SK-N-SH treated with all-trans-retinoic acid at 6 μM for 48 hours (cell line): Measurements from ENCODE around the gene OR4K2.

Experiments used
- ARNTL ChIP-seq: fragments of 450-650 bp; formaldehyde crosslinking; IDR thresholded peaks from 2 replicates; pipeline ENCODE4 v1.5.0; 2020; ENCODE audit warnings: low read depth, mild to moderate bottlenecking, moderate library complexity, borderline replicate concordance
- BACH2 ChIP-seq: fragments of 250-450 bp; sonication (Bioruptor Pico); IDR thresholded peaks from 2 replicates; pipeline ENCODE4 v1.9.0; 2021; ENCODE audit warnings: mild to moderate bottlenecking, borderline replicate concordance
- ISL1 ChIP-seq: fragments of 250-450 bp; sonication (Bioruptor Pico); IDR thresholded peaks from 2 replicates; pipeline ENCODE4 v2.1.2; 2022; ENCODE audit warnings: mild to moderate bottlenecking, moderate library complexity
- PPARA ChIP-seq: fragments of 250-450 bp; sonication (Bioruptor Pico); IDR thresholded peaks from 2 replicates; pipeline ENCODE4 v1.5.0; 2020; ENCODE audit warnings: mild to moderate bottlenecking, borderline replicate concordance
- RARB ChIP-seq: fragments of 250-450 bp; sonication (Bioruptor Pico); IDR thresholded peaks from 2 replicates; pipeline ENCODE4 v1.8.0; 2021; ENCODE audit warnings: mild to moderate bottlenecking, moderate library complexity
- TOX ChIP-seq: fragments of 250-450 bp; sonication (Bioruptor Pico); IDR thresholded peaks from 2 replicates; pipeline ENCODE4 v1.8.0; 2021; ENCODE audit warnings: mild to moderate bottlenecking, moderate library complexity, borderline replicate concordance
- ZC3H10 ChIP-seq: fragments of 250-450 bp; sonication (Bioruptor Pico); IDR thresholded peaks from 2 replicates; pipeline ENCODE4 v1.5.1; 2021; ENCODE audit warnings: mild to moderate bottlenecking, moderate library complexity
- ZFP3 ChIP-seq: fragments of 250-450 bp; sonication (Bioruptor Pico); IDR thresholded peaks from 2 replicates; pipeline ENCODE4 v1.5.0; 2020; ENCODE audit warnings: mild to moderate bottlenecking, moderate library complexity
- ZFP30 ChIP-seq: fragments of 450-650 bp; formaldehyde crosslinking; IDR thresholded peaks from 2 replicates; pipeline ENCODE4 v1.5.0; 2022; ENCODE audit warnings: mild to moderate bottlenecking, moderate library complexity
- TF ChIP-seq, protein P1 (sequence below): fragments of 250-450 bp; sonication (Bioruptor Pico); IDR thresholded peaks from 2 replicates; pipeline ENCODE4 v1.8.0; 2020; ENCODE audit warnings: mild to moderate bottlenecking, moderate library complexity, borderline replicate concordance
- TF ChIP-seq, protein P2 (sequence below): fragments of 250-450 bp; sonication (Bioruptor Pico); IDR thresholded peaks from 2 replicates; pipeline ENCODE4 v1.5.1; 2020; ENCODE audit warnings: low read depth, mild to moderate bottlenecking, moderate library complexity
- TF ChIP-seq, protein P3 (sequence below): fragments of 250-450 bp; sonication (Bioruptor Pico); IDR thresholded peaks from 2 replicates; pipeline ENCODE4 v1.5.1; 2021; ENCODE audit warnings: mild to moderate bottlenecking, moderate library complexity

DNA sequence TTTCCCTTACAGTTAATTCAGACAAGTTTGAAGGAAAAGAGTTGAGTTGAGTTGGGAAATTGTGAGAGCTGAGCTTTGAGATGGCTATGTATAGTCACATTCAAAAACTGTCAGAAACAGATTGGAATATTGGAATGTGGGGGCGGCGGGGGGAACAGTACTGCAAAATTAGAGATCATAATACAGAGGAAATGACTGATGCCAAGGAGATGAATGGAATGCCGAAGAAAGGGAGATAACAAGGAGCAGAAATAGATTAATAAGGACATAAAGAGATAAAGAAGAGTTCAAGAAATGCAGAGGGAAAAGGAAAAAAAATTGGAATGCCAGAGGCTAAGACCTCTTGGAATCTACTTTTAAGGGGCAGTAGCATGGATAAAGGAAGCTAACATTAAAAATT, 42.3 kb downstream of the OR4K2 start:
- TF ChIP-seq TOX, result no peak
- TF ChIP-seq ISL1 (CRISPR knock-in tag), result no peak
- no peak for TF ChIP-seq BACH2 (CRISPR knock-in tag)
- TF ChIP-seq, protein P1, sequence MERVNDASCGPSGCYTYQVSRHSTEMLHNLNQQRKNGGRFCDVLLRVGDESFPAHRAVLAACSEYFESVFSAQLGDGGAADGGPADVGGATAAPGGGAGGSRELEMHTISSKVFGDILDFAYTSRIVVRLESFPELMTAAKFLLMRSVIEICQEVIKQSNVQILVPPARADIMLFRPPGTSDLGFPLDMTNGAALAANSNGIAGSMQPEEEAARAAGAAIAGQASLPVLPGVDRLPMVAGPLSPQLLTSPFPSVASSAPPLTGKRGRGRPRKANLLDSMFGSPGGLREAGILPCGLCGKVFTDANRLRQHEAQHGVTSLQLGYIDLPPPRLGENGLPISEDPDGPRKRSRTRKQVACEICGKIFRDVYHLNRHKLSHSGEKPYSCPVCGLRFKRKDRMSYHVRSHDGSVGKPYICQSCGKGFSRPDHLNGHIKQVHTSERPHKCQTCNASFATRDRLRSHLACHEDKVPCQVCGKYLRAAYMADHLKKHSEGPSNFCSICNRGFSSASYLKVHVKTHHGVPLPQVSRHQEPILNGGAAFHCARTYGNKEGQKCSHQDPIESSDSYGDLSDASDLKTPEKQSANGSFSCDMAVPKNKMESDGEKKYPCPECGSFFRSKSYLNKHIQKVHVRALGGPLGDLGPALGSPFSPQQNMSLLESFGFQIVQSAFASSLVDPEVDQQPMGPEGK (CRISPR knock-in tag), result no peak
- TF ChIP-seq, protein P2, sequence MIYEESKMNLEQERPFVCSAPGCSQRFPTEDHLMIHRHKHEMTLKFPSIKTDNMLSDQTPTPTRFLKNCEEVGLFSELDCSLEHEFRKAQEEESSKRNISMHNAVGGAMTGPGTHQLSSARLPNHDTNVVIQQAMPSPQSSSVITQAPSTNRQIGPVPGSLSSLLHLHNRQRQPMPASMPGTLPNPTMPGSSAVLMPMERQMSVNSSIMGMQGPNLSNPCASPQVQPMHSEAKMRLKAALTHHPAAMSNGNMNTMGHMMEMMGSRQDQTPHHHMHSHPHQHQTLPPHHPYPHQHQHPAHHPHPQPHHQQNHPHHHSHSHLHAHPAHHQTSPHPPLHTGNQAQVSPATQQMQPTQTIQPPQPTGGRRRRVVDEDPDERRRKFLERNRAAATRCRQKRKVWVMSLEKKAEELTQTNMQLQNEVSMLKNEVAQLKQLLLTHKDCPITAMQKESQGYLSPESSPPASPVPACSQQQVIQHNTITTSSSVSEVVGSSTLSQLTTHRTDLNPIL (CRISPR knock-in tag), result no peak
- TF ChIP-seq ARNTL (CRISPR knock-in tag), result no peak
- no peak for TF ChIP-seq ZFP30 (CRISPR knock-in tag)
- TF ChIP-seq, protein P3, sequence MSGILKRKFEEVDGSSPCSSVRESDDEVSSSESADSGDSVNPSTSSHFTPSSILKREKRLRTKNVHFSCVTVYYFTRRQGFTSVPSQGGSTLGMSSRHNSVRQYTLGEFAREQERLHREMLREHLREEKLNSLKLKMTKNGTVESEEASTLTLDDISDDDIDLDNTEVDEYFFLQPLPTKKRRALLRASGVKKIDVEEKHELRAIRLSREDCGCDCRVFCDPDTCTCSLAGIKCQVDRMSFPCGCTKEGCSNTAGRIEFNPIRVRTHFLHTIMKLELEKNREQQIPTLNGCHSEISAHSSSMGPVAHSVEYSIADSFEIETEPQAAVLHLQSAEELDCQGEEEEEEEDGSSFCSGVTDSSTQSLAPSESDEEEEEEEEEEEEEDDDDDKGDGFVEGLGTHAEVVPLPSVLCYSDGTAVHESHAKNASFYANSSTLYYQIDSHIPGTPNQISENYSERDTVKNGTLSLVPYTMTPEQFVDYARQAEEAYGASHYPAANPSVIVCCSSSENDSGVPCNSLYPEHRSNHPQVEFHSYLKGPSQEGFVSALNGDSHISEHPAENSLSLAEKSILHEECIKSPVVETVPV (CRISPR knock-in tag), result no peak
- TF ChIP-seq PPARA (CRISPR knock-in tag), result no peak
- TF ChIP-seq ZFP3 (CRISPR knock-in tag), result no peak
- TF ChIP-seq ZC3H10 (CRISPR knock-in tag), result no peak
- no peak for TF ChIP-seq RARB
